ENCODE results near the gene RCAN2.
"Not testable (repeated sequence)": the region's sequence is repeated elsewhere in the genome, so short reads cannot be mapped to it uniquely, and the experiment has no call there.

The RCAN2 gene

GRCh38 chr6:46353528-46353927 lies 137.7 kb downstream of the RCAN2 start:
- DNase-seq (ENCODE audit: extremely low spot score, insufficient read length, low read depth): no peak
- no peak for FAIRE-seq

- FAIRE-seq (no peak), DNase-seq (ENCODE audit: extremely low spot score, insufficient read length, low read depth) (no peak)
Observed at GRCh38 chr6:46352541-46353268, 138.5 kb downstream of the RCAN2 start.

DNA sequence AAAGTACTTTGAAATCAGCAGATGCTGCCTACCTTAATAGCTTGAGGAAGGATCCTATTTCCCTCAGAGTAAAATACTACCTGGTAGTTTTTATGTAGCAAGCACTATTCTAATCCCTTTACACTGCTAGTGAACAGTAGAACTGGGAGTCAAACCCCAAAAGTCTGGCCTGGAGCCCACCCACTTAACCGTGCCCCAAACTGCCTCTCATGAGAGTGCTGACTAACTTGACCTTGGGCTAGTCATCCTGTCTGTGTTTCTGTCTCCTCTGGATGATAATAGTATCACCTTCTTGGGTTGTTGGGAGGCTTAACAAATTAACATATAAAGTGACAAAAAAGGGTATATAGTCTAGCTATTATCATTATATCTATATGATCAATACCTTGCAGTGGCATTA lies 140.5 kb downstream of the RCAN2 start:
- DNase-seq (ENCODE audit: extremely low spot score, insufficient read length, low read depth) (no peak), FAIRE-seq (no peak)

DNA sequence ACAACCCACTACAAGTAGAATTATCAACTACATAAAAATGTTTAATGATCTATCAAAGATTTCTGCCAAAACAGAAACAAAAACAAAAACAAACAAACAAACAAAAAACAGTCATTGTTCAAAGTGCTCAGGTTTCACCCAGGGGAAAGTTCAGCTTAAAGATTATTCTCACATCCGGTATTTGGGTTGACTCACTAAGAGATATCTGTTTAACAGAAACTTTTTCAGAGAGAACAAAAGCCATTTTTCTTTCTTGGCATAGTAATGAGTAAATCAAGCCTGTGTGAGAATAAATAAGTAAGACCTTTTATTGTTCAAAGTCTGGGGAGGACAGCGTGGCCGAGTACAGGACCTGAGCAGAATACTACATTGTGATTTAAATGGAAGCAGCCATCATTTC lies 143.6 kb downstream of the RCAN2 start:
- no peak for DNase-seq (ENCODE audit: extremely low spot score, insufficient read length, low read depth)
- FAIRE-seq: peak; percentile 81

GRCh38 chr6:46340246-46340645 lies 151.0 kb downstream of the RCAN2 start:
- no peak for FAIRE-seq
- no peak for DNase-seq (ENCODE audit: extremely low spot score, insufficient read length, low read depth)

DNA sequence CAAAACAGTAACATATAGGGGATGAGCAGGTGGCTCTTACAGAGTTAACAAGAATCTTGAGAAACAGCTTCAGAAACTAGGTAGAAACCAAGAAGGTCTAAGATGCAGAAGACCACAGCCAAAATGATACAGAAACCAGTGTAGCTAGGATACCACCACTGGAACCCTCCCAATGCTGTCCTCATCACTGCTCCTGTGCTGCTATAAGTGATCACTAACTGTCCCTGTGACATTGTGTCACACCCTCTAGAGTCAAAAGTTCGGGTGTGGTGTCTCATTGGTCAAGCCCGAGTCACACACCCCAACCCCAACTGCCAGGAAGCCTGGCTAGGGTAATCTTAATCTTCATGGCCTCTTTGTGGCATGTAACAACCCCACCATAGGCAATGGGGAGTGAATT lies 153.1 kb downstream of the RCAN2 start:
- DNase-seq (ENCODE audit: extremely low spot score, insufficient read length, low read depth) (no peak), FAIRE-seq (no peak)

DNA sequence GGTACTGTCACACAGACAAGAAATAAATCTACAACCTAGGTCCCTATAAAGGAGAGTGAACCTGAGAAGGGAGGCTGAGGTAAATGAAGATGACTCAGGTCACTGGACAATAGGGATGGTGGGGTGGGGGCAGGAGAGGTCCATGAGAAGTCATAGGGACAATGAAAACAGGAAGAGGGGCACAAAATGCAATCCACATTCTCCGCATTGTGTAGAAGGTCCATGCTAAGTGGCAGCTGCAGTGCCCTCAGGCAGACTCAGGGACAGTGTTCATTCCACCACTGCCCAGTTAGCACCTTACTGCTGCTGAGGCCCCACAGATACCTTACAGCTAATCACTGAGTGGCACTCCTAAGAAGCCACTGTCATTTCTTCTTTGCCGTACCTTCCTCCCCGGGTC lies 156.8 kb downstream of the RCAN2 start:
- DNase-seq (ENCODE audit: extremely low spot score, insufficient read length, low read depth): no peak
- FAIRE-seq: no peak

DNA sequence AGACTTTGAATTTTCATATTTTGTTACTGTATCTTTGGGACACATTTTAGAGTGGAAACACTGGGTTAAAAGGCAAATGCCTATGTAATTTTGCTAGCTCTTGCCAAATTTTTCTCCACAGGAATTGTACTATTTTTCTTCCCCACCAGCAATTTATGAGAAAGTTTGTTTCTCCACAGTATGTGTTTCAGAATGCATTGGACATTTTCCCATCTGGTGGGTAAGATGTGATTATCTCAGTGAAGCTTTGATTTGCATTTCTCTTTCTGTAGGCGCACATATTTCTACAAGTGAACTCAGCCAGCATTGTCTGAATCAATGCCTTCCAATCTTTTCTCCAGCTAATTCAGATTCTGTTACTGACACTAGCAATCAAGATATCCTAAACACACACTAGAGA lies 157.8 kb downstream of the RCAN2 start:
- FAIRE-seq (no peak), DNase-seq (ENCODE audit: extremely low spot score, insufficient read length, low read depth) (no peak)

DNA sequence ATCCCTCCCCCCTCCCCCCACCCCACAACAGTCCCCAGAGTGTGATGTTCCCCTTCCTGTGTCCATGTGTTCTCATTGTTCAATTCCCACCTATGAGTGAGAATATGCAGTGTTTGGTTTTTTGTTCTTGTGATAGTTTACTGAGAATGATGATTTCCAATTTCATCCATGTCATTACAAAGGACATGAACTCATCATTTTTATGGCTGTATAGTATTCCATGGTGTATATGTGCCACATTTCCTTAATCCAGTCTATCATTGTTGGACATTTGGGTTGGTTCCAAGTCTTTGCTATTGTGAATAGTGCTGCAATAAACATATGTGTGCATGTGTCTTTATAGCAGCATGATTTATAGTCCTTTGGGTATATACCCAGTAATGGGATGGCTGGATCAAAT lies 158.8 kb downstream of the RCAN2 start:
- not testable (repeated sequence) for FAIRE-seq; DNase-seq (ENCODE audit: extremely low spot score, insufficient read length, low read depth)

DNA sequence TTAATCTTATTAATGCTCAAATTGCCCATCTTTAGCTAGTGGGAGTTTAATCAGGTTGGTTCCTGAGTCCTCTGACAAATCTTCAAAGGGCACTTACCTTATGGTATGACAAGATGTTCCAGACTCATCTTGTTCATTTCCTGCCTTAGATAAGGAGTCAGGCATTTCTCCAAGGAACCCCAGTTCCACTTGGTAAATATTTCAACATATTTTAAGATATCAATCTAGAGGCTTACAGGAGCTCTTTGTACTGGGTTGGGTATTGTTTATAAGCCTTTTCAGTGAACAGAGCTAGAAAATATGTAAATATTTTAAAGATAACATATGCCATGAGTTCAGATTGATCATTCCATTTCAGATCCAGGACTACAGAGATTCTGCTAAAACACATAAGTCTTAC lies 159.8 kb downstream of the RCAN2 start:
- FAIRE-seq (no peak), DNase-seq (ENCODE audit: extremely low spot score, insufficient read length, low read depth) (no peak)

- DNase-seq (ENCODE audit: extremely low spot score, insufficient read length, low read depth): no peak
Observed at GRCh38 chr6:46329568-46329967, 161.7 kb downstream of the RCAN2 start.

DNA sequence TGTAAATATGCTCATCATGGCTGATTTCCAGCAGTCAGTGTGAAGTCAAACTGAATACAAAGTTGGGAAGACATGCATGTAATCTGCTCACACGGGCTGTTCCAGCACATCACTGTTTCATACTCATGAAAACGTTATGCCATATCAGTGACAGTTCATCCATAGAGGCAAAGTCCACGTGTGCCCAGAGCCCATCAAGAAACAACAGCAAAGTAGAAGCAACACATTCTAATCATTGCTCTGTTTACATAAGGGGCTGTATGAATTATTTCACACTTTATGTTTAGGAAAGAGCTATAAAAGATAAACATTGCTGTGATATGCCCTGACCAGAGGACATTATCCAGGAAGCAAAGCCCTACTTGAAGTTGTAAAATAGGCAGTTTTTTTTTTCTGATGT lies 163.5 kb downstream of the RCAN2 start:
- no peak for FAIRE-seq
- no peak for DNase-seq (ENCODE audit: extremely low spot score, insufficient read length, low read depth)

More at GRCh38 chr6:46329568-46329967, 161.7 kb downstream of the RCAN2 start:
- FAIRE-seq: no peak

GRCh38 chr6:46325561-46326530 lies 165.4 kb downstream of the RCAN2 start:
- FAIRE-seq (no peak), DNase-seq (ENCODE audit: extremely low spot score, insufficient read length, low read depth) (no peak)

GRCh38 chr6:46324706-46325105 lies 166.5 kb downstream of the RCAN2 start:
- DNase-seq (ENCODE audit: extremely low spot score, insufficient read length, low read depth): no peak
- no peak for FAIRE-seq

DNA sequence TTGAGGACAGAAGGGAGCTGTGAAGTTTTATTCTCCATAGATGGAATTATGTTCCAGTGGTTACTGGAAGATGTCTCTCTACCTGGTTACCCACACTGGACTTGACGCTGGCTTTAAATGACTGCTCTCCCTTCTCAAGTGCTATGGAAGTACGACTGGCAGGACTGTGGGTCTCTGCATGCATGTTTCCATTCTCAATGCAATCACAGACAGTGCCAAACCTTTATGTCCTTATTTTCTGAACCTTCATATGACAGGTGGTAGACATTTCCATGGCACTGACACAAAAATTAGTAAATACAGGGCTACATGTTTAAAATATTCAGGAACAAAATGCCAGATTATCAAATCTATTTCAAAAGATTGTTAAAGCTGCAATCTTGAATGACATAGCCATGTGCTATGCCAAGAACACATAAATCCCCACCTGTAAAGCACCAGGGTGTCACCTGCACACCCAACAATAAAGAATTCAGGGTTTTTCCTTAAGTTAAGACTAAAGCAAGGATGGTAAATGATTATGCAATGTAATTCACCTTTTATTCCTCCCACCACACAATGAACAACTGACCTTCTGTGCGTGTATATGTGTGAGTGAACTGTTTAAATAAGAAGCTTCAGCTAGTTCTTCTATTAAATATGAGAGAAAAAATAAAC lies 167.2 kb downstream of the RCAN2 start:
- no peak for DNase-seq (ENCODE audit: extremely low spot score, insufficient read length, low read depth)

GRCh38 chr6:46323312-46323965 lies 167.8 kb downstream of the RCAN2 start:
- DNase-seq (ENCODE audit: extremely low spot score, insufficient read length, low read depth) (no peak), FAIRE-seq (no peak)

More for the DNA sequence above, 167.2 kb downstream of the RCAN2 start:
- FAIRE-seq: no peak

- FAIRE-seq (no peak), DNase-seq (ENCODE audit: extremely low spot score, insufficient read length, low read depth) (no peak)
Observed at GRCh38 chr6:46320505-46320904, 170.7 kb downstream of the RCAN2 start.

DNA sequence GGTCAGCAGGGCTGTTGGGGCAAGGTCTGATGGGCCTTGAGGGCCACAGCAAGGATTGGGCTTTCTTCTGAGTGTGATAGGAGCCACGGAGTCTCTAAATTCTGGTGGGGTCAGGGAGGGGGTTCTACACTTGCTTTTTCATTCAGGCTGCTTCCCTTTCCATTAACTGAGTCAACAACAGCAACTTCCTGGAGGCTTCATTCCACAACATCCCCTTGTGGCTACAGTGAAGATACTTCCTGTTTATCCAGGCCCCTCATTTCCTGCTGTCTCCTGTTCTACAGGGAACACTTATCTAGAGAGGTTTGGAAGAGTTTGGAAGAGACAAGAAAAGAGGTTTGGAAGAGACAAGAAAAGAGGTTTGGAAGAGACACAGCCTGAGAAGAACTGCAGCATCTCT lies 175.7 kb downstream of the RCAN2 start:
- no peak for FAIRE-seq
- DNase-seq (ENCODE audit: extremely low spot score, insufficient read length, low read depth): no peak

DNA sequence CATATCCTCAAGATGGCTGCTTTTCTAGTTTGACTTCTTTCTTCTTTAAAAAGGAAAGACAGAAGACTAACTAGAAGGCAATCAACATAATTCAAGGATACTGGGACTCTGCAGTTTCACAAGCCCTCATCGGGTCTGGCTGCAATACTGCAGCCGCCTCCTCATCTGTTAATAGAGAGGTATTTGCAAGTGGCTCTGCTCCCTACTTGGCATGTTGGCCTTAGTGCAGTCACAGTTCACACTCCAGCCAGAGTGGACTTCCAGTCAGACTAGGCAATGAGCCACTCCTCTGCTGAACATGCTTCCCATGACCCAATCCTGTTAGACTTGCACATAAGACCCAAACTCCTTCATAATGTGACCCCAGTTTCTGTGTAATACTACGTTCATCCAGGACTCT lies 178.6 kb downstream of the RCAN2 start:
- no peak for DNase-seq (ENCODE audit: extremely low spot score, insufficient read length, low read depth)
- FAIRE-seq: no peak

- FAIRE-seq: no peak
Observed at GRCh38 chr6:46310196-46310595, 181.1 kb downstream of the RCAN2 start.

More at GRCh38 chr6:46310196-46310595, 181.1 kb downstream of the RCAN2 start:
- DNase-seq (ENCODE audit: extremely low spot score, insufficient read length, low read depth): no peak

Data from GM18507 (cell line).